ENCODE data around the gene SNX5. TPM values are rescaled to one million over a fixed set of nuclear protein-coding genes. Genes with fewer than 3 reads are reported as not detected.

SNX5 gene
- total and polyA plus RNA-seq, 2 of the 13 experiments (the other 11 are each of a cell fraction or from before 2014, with no cell fraction given): 664 to 1,040 TPM

GRCh38 chr20:17971300-17972013 is 2.9 kb upstream of the SNX5 start (continued):
- TF ChIP-seq POGK (CRISPR knock-in tag; conservative IDR thresholded peaks at IDR 0.05) (no peak), NFIC (IDR thresholded peaks at IDR 0.05; ENCODE audit: low read length) (0 out of 2 replicates have a peak, but pooled peaks have one; percentile 18), ZNF138 (CRISPR knock-in tag; IDR thresholded peaks at IDR 0.05; ENCODE audit: low read depth) (no peak), NFE2L2 (IDR thresholded peaks at IDR 0.05; ENCODE audit: low read length) (no peak), ISL2 (CRISPR knock-in tag; IDR thresholded peaks at IDR 0.05) (no peak), ZFP41 (CRISPR knock-in tag; IDR thresholded peaks at IDR 0.05; ENCODE audit: borderline replicate concordance) (no peak), CHD2 (IDR thresholded peaks at IDR 0.05; ENCODE audit: low read depth, low read length) (no peak), SPEN (CRISPR knock-in tag; IDR thresholded peaks at IDR 0.05; ENCODE audit: low read depth) (no peak), ZNF644 (CRISPR knock-in tag; IDR thresholded peaks at IDR 0.05; ENCODE audit: low read depth) (no peak), KLF15 (CRISPR knock-in tag; IDR thresholded peaks at IDR 0.05; ENCODE audit: borderline replicate concordance) (no peak), ZNF687 (CRISPR knock-in tag; IDR thresholded peaks at IDR 0.05) (peak; percentile 46), CSRNP1 (CRISPR knock-in tag; IDR thresholded peaks at IDR 0.05) (no peak), YEATS4 (CRISPR knock-in tag; IDR thresholded peaks at IDR 0.05; ENCODE audit: borderline replicate concordance) (no peak), HOXD1 (CRISPR knock-in tag; IDR thresholded peaks at IDR 0.05) (no peak), ZNF674 (CRISPR knock-in tag; IDR thresholded peaks at IDR 0.05; ENCODE audit: low read depth) (no peak), U2AF2 (IDR thresholded peaks at IDR 0.05; ENCODE audit: low read depth, low read length) (no peak), BATF2 (CRISPR knock-in tag; IDR thresholded peaks at IDR 0.05) (no peak), SYNCRIP (IDR thresholded peaks at IDR 0.05; ENCODE audit: insufficient read depth, low read depth, low read length) (no peak), TRIM22 (IDR thresholded peaks at IDR 0.05) (no peak), ZNF777 (CRISPR knock-in tag; IDR thresholded peaks at IDR 0.05) (no peak)
